ENCODE measurements around the gene TUBGCP2.

Gene TUBGCP2

GRCh38 chr10:133302230-133302629 lies 6.4 kb downstream of the TUBGCP2 start:
- no peak for DNase-seq (ENCODE audit: low read depth in 2 of 2)
- H3K4me3 ChIP-seq (replicated peaks in 1 of 2; ENCODE audit: low read depth in 2 of 2, low read length in 2 of 2) = no peak overlapping the region
- TF ChIP-seq CTCF (IDR thresholded peaks at IDR 0.05; ENCODE audit: low read depth, low read length) = no peak

- DNase-seq (ENCODE audit: low read depth in 2 of 2) = no peak
- no peak overlapping the region for H3K4me3 ChIP-seq (replicated peaks in 1 of 2; ENCODE audit: low read depth in 2 of 2, low read length in 2 of 2)
- TF ChIP-seq CTCF (IDR thresholded peaks at IDR 0.05; ENCODE audit: low read depth, low read length) = no peak
Measured at GRCh38 chr10:133299738-133300137, 8.9 kb downstream of the TUBGCP2 start.

- no peak overlapping the region for H3K4me3 ChIP-seq (replicated peaks in 1 of 2; ENCODE audit: low read depth in 2 of 2, low read length in 2 of 2)
- no peak for TF ChIP-seq CTCF (IDR thresholded peaks at IDR 0.05; ENCODE audit: low read depth, low read length)
- DNase-seq (ENCODE audit: low read depth in 2 of 2) = no peak
Measured at GRCh38 chr10:133299224-133299623, 9.4 kb downstream of the TUBGCP2 start.

- no peak for DNase-seq (ENCODE audit: low read depth in 2 of 2)
- no peak overlapping the region for H3K4me3 ChIP-seq (replicated peaks in 1 of 2; ENCODE audit: low read depth in 2 of 2, low read length in 2 of 2)
- no peak for TF ChIP-seq CTCF (IDR thresholded peaks at IDR 0.05; ENCODE audit: low read depth, low read length)
Measured at GRCh38 chr10:133298466-133298865, 10.2 kb downstream of the TUBGCP2 start.

- TF ChIP-seq CTCF (IDR thresholded peaks at IDR 0.05; ENCODE audit: low read depth, low read length) = no peak
- no peak for DNase-seq (ENCODE audit: low read depth in 2 of 2)
- H3K4me3 ChIP-seq (replicated peaks in 1 of 2; ENCODE audit: low read depth in 2 of 2, low read length in 2 of 2) = no peak overlapping the region
Measured at GRCh38 chr10:133297504-133297903, 11.2 kb downstream of the TUBGCP2 start.

GRCh38 chr10:133295426-133296320 lies 13.0 kb downstream of the TUBGCP2 start:
- DNase-seq (ENCODE audit: low read depth in 2 of 2) = no peak
- H3K4me3 ChIP-seq (replicated peaks in 1 of 2; ENCODE audit: low read depth in 2 of 2, low read length in 2 of 2) = no peak overlapping the region
- TF ChIP-seq CTCF (IDR thresholded peaks at IDR 0.05; ENCODE audit: low read depth, low read length) = no peak
